Panc1 (cell line): ENCODE measurements around the gene ZNF189. TPM values are rescaled to one million over a fixed set of nuclear protein-coding genes. Genes with fewer than 3 reads are reported as not detected.

Source experiments
- ATAC-seq: fragments of 200-7000 bp; cut with Tn5 transposase; 2 replicates; pipeline ENCODE4 v1.9.1; 2020; ENCODE audit warnings: mild to moderate bottlenecking, moderate library complexity
- BruUV-seq: library from RNA; stranded (reverse); fragments of 400-500 nt; replicated peaks from 2 replicates; lab custom pipeline; 2021; lab: Mats Ljungman, UMichigan
- CTCF ChIA-PET: fragments of 300-600 bp; sonication (Branson Sonifier 250); formaldehyde crosslinking; loops from one replicate; lab custom pipeline; 2022; ENCODE audit warnings: antibody characterized with exemption; lab: Charles Lee
- POLR2A ChIA-PET: fragments of 300-600 bp; sonication (Branson Sonifier 250); formaldehyde crosslinking; loops from one replicate; lab custom pipeline; 2022; ENCODE audit warnings: antibody characterized with exemption; lab: Charles Lee
- DNase-seq: peaks from one replicate; pipeline ENCODE4 v3.0.0-alpha.2; 2010; ENCODE audit warnings: low read depth, low spot score
- H3K27ac ChIP-seq: 2 replicates; pipeline ENCODE4 v1.5.1; 2011; ENCODE audit warnings: mild to moderate bottlenecking, low read length, inconsistent platforms
- H3K27me3 ChIP-seq: fragments of 200-500 bp; sonication (Bioruptor generic); 2 replicates; pipeline ENCODE4 v1.6.0; 2014; ENCODE audit warnings: low read length, inconsistent platforms; ENCODE audit not compliant: control insufficient read depth, insufficient read depth
- H3K36me3 ChIP-seq: fragments of 200-500 bp; sonication (Bioruptor generic); 2 replicates; pipeline ENCODE4 v1.5.1; 2014; ENCODE audit warnings: inconsistent platforms, mild to moderate bottlenecking, low read length, moderate library complexity; ENCODE audit not compliant: control insufficient read depth, insufficient read depth
- H3K4me1 ChIP-seq: 2 replicates; pipeline ENCODE4 v1.5.1; 2011; ENCODE audit warnings: inconsistent platforms, mild to moderate bottlenecking, low read length, moderate library complexity; ENCODE audit not compliant: control insufficient read depth, insufficient read depth
- H3K4me3 ChIP-seq, 2 experiments: 2 replicates each; pipeline ENCODE4 v1.5.1; 2011 to 2012; ENCODE audit warnings: low read depth in 2 of 2, low read length in 2 of 2, mild to moderate bottlenecking in 2 of 2, inconsistent platforms in 1 of 2, moderate library complexity in 1 of 2
- H3K9me3 ChIP-seq: fragments of 200-500 bp; sonication (Bioruptor generic); 2 replicates; pipeline ENCODE4 v1.5.1; 2014; ENCODE audit warnings: low read depth, mild to moderate bottlenecking, inconsistent platforms, low read length, moderate library complexity; ENCODE audit not compliant: control insufficient read depth, insufficient read depth
- POLR2AphosphoS5 ChIP-seq: IDR thresholded peaks from 2 replicates; pipeline ENCODE4 v1.6.1; 2012; ENCODE audit warnings: mild to moderate bottlenecking, low read depth, low read length, moderate library complexity
- SIN3A ChIP-seq: IDR thresholded peaks from 2 replicates; pipeline ENCODE4 v1.6.1; 2012; ENCODE audit warnings: low read depth, mild to moderate bottlenecking, low read length, moderate library complexity, borderline replicate concordance; ENCODE audit not compliant: insufficient read depth
- TCF7L2 ChIP-seq: IDR thresholded peaks from 2 replicates; pipeline ENCODE4 v1.6.1; 2011; ENCODE audit warnings: mild to moderate bottlenecking, low read depth, low read length, inconsistent platforms
- in situ Hi-C: cut with HindIII; loops from 2 replicates; pipeline ENCODE4 v1.10.0; 2016; ENCODE audit warnings: low sequenced_read_pairs, low pct_unique_long_range_greater_than_20kb
- intact Hi-C: fragments of 100-400 bp; cut with micrococcal nuclease; formaldehyde crosslinking; loops from one replicate; pipeline ENCODE4 v1.10.0; 2022; ENCODE audit not compliant: unreplicated experiment
- total RNA-seq: library from RNA; stranded (reverse); gene quantifications from one replicate; pipeline ENCODE4 v1.2.1, GENCODE V29; 2021; ENCODE audit not compliant: unreplicated experiment
- TF ChIP-seq, protein P1 (sequence below): fragments of 450-650 bp; IDR thresholded peaks from 2 replicates; pipeline ENCODE4 v1.5.1; 2017; ENCODE audit warnings: mild to moderate bottlenecking
- TF ChIP-seq, protein P2 (sequence below), 2 experiments: IDR thresholded peaks; 2 replicates each; pipeline ENCODE4 v1.6.1; 2011 to 2012; ENCODE audit warnings: low read depth in 2 of 2, control low read depth in 1 of 2, low read length in 1 of 2, mild to moderate bottlenecking in 1 of 2, moderate library complexity in 1 of 2; ENCODE audit not compliant: insufficient read depth in 1 of 2

Gene ZNF189
- total RNA-seq, 1 experiment from 2014 or later: 7.0 TPM

DNA sequence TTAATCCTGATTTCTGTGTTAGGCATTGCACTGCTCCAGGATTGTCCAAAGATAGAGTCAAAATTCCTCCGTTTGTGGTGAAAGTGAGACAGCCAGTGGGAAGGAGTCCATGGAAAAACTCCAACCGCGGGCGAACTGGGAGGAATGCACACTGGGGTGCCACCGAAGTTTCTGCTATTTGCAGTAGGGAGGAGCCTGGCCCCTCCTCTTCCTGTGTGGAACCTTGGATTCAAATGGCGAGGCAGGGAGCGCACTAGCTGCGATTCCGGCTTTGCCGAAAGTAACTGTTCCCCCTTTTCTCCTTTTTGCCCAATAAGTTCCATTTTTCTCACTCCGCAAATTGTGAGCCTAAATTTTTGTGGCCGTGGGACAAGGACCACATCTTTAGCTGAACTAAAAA lies 23.1 kb upstream of the ZNF189 start:
- TF ChIP-seq SIN3A (no peak), TCF7L2 (no peak), POLR2AphosphoS5 (no peak)
- TF ChIP-seq, protein P1, sequence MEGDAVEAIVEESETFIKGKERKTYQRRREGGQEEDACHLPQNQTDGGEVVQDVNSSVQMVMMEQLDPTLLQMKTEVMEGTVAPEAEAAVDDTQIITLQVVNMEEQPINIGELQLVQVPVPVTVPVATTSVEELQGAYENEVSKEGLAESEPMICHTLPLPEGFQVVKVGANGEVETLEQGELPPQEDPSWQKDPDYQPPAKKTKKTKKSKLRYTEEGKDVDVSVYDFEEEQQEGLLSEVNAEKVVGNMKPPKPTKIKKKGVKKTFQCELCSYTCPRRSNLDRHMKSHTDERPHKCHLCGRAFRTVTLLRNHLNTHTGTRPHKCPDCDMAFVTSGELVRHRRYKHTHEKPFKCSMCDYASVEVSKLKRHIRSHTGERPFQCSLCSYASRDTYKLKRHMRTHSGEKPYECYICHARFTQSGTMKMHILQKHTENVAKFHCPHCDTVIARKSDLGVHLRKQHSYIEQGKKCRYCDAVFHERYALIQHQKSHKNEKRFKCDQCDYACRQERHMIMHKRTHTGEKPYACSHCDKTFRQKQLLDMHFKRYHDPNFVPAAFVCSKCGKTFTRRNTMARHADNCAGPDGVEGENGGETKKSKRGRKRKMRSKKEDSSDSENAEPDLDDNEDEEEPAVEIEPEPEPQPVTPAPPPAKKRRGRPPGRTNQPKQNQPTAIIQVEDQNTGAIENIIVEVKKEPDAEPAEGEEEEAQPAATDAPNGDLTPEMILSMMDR: no peak
- Histone ChIP-seq H3K27ac (no peak overlapping the region), H3K36me3 (no peaks in the 10 kb centered on the region), H3K4me1 (no peaks in the 10 kb centered on the region), H3K27me3 (no peaks in the 10 kb centered on the region), H3K9me3 (no peaks in the 10 kb centered on the region), H3K4me3 (no peak overlapping the region)
- intact Hi-C loops (no loop called here), in situ Hi-C loops (no loop called here)
- ChIA-PET POLR2A (no interaction called here), CTCF (no interaction called here)
- no TSS peak for BruUV-seq
- DNase-seq: no peak
- ATAC-seq: no peak

DNA sequence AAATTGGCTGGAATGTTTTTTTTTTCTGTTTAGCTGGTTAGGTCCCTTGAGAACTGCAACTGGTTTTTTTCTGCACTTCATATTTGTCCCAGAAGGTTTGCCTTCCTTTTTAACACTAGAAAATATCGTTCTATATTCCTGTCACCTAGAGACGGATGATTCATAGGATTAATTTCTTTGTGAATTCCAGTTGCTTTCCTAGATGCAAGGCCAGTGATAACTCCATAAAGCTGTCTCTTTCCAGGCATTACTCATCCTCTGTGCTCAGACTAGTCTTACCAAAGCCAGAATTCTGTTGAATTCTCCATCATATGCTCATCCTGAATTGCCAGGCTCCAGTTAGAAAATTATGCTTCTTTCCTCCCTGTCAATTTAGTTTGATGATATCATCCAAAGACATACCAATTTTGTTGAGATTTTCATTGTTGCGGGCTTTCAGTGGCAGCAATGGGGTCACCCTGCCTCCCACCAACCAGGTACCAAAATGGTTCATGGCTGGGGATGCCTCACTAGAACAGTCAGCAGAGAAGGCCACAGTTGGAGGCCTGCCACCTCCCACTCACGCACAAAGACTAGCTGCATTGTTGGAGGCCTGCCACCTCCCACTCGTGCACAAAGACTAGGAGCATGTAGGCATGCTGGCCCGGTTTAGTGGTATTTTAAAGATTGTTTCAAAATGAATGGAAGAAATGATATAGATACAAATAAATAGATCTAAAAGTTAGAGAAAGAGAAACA lies 22.4 kb upstream of the ZNF189 start:
- Histone ChIP-seq H3K4me1 (no peaks in the 10 kb centered on the region), H3K4me3 (no peak overlapping the region), H3K9me3 (no peaks in the 10 kb centered on the region), H3K27me3 (no peaks in the 10 kb centered on the region), H3K36me3 (no peaks in the 10 kb centered on the region), H3K27ac (no peak overlapping the region)
- ATAC-seq (no peak), DNase-seq (no peak)
- intact Hi-C loops (no loop called here), in situ Hi-C loops (no loop called here)
- ChIA-PET CTCF (no interaction called here), POLR2A (no interaction called here)
- no TSS peak for BruUV-seq
- TF ChIP-seq SIN3A: no peak
- TF ChIP-seq, protein P2, sequence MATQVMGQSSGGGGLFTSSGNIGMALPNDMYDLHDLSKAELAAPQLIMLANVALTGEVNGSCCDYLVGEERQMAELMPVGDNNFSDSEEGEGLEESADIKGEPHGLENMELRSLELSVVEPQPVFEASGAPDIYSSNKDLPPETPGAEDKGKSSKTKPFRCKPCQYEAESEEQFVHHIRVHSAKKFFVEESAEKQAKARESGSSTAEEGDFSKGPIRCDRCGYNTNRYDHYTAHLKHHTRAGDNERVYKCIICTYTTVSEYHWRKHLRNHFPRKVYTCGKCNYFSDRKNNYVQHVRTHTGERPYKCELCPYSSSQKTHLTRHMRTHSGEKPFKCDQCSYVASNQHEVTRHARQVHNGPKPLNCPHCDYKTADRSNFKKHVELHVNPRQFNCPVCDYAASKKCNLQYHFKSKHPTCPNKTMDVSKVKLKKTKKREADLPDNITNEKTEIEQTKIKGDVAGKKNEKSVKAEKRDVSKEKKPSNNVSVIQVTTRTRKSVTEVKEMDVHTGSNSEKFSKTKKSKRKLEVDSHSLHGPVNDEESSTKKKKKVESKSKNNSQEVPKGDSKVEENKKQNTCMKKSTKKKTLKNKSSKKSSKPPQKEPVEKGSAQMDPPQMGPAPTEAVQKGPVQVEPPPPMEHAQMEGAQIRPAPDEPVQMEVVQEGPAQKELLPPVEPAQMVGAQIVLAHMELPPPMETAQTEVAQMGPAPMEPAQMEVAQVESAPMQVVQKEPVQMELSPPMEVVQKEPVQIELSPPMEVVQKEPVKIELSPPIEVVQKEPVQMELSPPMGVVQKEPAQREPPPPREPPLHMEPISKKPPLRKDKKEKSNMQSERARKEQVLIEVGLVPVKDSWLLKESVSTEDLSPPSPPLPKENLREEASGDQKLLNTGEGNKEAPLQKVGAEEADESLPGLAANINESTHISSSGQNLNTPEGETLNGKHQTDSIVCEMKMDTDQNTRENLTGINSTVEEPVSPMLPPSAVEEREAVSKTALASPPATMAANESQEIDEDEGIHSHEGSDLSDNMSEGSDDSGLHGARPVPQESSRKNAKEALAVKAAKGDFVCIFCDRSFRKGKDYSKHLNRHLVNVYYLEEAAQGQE (IDR thresholded peaks at IDR 0.05; ENCODE audit: insufficient read depth in 1 of 2, low read depth in 2 of 2, low read length in 1 of 2): no peak
- TF ChIP-seq POLR2AphosphoS5: no peak
- no peak for TF ChIP-seq TCF7L2
- TF ChIP-seq, protein P1: no peak
